Esophagus (tissue), 2 donors: ENCODE measurements around the gene SYTL2. TPM values are rescaled to one million over a fixed set of nuclear protein-coding genes. Genes with fewer than 3 reads are reported as not detected.
A peak's percentile ranks its signal among the peaks of the same experiment; 100 is the strongest.
"Not testable (repeated sequence)": the region's sequence is repeated elsewhere in the genome, so short reads cannot be mapped to it uniquely, and the experiment has no call there.

Experiments
- H3K27ac ChIP-seq, 2 donors: one replicate each; pipeline ENCODE4 v1.5.1; 2013; ENCODE audit warnings: low read depth in 2 of 2, mild to moderate bottlenecking in 2 of 2, inconsistent platforms in 1 of 2, low read length in 1 of 2, moderate library complexity in 1 of 2
- H3K27me3 ChIP-seq, 2 donors: one replicate each; pipeline ENCODE4 v1.6.1; 2013; ENCODE audit warnings: low read length in 2 of 2, control low read depth in 1 of 2, mild to moderate bottlenecking in 1 of 2; ENCODE audit not compliant: insufficient read depth in 2 of 2, control insufficient read depth in 1 of 2
- H3K36me3 ChIP-seq, 2 donors: one replicate each; pipeline ENCODE4 v1.6.1; 2013; ENCODE audit warnings: low read length in 1 of 2; ENCODE audit not compliant: control insufficient read depth in 2 of 2, insufficient read depth in 2 of 2
- H3K4me1 ChIP-seq, 2 donors: one replicate each; pipeline ENCODE4 v1.6.1; 2013; ENCODE audit warnings: low read length in 1 of 2; ENCODE audit not compliant: control insufficient read depth in 2 of 2, insufficient read depth in 2 of 2
- H3K4me3 ChIP-seq, 2 donors: one replicate each; pipeline ENCODE4 v1.5.1; 2013; ENCODE audit warnings: low read length in 2 of 2, mild to moderate bottlenecking in 2 of 2, low read depth in 1 of 2, moderate library complexity in 1 of 2
- H3K9me3 ChIP-seq, 2 donors: one replicate each; pipeline ENCODE4 v1.6.1; 2013; ENCODE audit warnings: mild to moderate bottlenecking in 2 of 2, low read depth in 1 of 2, low read length in 1 of 2, moderate library complexity in 1 of 2; ENCODE audit not compliant: control insufficient read depth in 2 of 2, insufficient read depth in 1 of 2
- WGBS, 2 donors: extraction: QIAGEN DNeasy Blood & Tissue Kit; methylation state at CpG; one replicate each; pipeline ENCODE4 v1.1.7; 2013; 5-methylcytosine and 5-hydroxymethylcytosine counted together
- polyA plus RNA-seq, 2 donors: library from polyadenylated mRNA; stranded (reverse); fragments of 200-250 nt; gene quantifications; one replicate each; pipeline ENCODE4 v1.2.3, GENCODE V29; 2013
- donor health status: healthy with polysubstance abuse.
- donor health status: Bipolar disorder and iron deficiency.

SYTL2 gene
- polyA plus RNA-seq, 2 donors = 3.4 to 5.0 TPM

DNA sequence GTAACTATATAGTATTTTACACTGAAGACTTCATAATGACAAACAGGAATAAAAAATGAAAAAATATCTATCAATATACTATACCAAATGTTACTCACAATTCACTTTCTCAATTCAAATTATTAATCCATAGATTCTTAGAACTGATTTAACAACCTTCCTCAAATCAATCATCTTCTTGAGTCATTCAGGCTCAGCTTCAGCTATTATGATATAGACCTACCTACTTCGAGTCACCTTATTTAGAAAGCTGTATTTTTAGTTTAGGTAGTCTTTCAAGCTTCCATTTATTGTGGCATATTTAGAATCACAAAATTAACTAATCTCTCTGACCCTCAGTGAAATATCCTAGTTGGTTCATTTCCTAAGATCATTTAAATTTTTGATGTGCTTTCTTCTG is 154.2 kb downstream of the SYTL2 start:
- H3K4me1 ChIP-seq = no peaks in the 10 kb centered on the region
- H3K9me3 ChIP-seq = no peaks in the 10 kb centered on the region
- no peaks in the 10 kb centered on the region for H3K27me3 ChIP-seq
- H3K27ac ChIP-seq = no peak overlapping the region
- WGBS, 2 donors = 75 to 84% methylated on average over 1 of the region's 1 CpG
- peaks cover 0 to 2% of the 10 kb centered on the region in 2 donors for H3K36me3 ChIP-seq
- no peak overlapping the region for H3K4me3 ChIP-seq

DNA sequence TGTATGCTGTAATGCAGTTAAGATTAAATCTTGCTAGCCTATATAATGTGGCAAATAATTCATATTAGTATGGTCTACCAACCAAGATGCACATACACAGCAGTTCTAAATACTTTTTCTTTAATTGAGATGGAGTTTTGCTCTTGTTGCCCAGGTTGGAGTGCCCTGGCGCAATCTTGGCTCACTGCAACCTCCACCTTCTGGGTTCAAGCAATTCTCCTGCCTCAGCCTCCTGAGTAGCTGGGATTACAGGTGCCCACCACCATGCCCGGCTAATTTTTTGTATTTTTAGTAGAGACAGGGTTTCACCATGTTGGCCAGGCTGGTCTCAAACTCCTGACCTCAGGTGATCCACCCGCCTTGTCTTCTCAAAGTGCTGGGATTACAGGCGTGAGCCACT is 156.6 kb downstream of the SYTL2 start:
- not testable (repeated sequence) for H3K4me1 ChIP-seq, H3K36me3 ChIP-seq, H3K9me3 ChIP-seq, H3K27me3 ChIP-seq, H3K27ac ChIP-seq, H3K4me3 ChIP-seq
- 95% methylated on average over 4 of the region's 4 CpGs for WGBS, 2 donors

DNA sequence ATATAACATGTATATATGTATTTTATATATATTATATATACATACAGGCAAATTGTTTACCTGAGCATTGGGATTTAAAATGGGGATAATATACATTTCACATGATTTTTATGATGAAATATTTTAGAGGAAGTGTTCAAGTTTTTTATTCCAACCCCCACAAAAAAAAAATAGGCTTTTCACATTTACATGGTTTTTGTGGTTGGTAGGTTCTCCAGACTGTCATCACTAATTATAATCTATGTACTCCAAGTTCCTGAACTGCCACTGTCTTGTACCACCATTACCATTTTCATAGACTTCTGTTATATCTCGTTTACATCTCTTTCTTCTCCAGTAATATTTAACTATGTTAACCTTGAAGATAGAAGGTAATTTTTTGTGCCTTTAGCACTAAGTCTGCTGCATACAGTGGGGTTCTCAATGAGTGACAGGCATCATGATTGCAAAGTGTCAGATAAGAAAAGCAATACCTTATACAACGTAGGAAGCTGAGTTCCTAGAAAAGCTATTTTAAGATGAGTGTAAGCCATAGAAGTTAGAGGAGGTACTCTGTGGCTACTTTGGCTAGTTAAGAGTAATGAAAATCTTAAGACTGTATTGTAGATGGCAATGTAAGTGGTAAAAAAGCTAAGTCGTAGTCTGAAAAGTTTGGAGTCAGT is 158.0 kb downstream of the SYTL2 start:
- Histone ChIP-seq H3K9me3 (no peaks in the 10 kb centered on the region), H3K4me3 (no peak overlapping the region), H3K27me3 (no peaks in the 10 kb centered on the region), H3K4me1 (no peaks in the 10 kb centered on the region), H3K36me3 (peaks cover 0 to 2% of the 10 kb centered on the region in 2 donors), H3K27ac (no peak overlapping the region)
- WGBS, 2 donors = 57 to 61% methylated on average over 3 of the region's 3 CpGs

DNA sequence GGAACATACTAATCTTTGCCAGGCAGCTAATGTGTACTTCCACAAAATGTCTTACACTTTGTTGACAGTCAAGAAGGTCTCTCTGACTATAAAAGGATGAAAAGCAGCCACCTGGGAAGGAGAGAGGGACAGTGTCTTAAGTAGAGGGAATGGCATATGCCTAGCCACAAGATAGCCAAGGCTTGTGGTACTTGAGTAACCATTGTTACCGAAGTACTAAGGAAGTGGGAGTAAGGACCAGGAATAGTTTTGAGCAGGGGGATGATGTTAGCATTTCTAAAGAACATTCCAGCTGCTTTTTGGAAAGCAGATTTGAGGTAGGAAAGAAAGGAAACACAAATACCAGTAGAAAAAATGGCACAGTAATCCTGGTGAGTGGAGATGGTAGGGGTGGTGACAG is 159.8 kb downstream of the SYTL2 start:
- 88 to 96% methylated on average over 1 of the region's 1 CpG for WGBS, 2 donors
- no peak overlapping the region for H3K27ac ChIP-seq
- no peaks in the 10 kb centered on the region for H3K36me3 ChIP-seq
- H3K4me1 ChIP-seq = no peaks in the 10 kb centered on the region
- H3K27me3 ChIP-seq = no peaks in the 10 kb centered on the region
- H3K9me3 ChIP-seq = no peaks in the 10 kb centered on the region
- H3K4me3 ChIP-seq = no peak overlapping the region

DNA sequence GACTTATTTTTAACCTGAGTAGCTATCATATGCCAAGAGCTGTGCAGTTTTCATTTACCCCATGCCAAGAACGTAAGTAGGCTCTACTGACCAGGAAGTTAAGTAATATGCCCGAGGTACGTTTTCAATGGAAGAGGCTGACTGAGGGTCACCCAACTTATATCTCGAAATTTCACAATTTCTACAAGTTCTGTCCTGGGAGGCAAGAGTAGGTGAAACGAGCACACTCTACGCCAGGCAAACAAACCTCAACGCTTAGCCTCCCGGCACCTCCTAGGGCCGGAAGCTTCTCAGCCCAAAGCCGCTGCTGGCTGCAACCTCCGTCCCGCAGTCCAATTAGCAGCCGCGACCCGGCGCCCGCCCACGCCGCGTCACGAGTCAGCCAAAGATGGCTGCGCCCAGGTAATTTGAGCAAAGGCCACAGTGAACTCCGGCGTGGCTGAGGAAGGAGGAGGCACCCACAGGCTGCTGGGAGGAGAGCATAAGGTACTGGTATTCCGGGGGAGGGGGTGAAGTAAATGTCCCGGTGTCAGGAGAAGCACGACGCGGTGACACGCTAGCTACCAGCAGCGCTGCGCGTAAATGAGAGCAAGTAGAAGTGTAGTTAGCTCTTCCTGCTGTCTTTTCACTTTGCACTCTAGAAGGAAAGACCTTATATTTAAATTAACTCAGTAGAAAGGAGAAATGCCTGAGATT is 163.2 kb downstream of the SYTL2 start, which contains the start of gene TMEM126A:
Gene TMEM126A (plus strand): TSS at position 364 of the 696 bp plus-strand sequence. CDS start 2,289 bp downstream, outside the sequence.
- H3K4me3 ChIP-seq = peak within 1 kb of the TSS; percentile 64 to 71
- H3K4me1 ChIP-seq = no peaks in the 10 kb centered on the region
- no peaks in the 10 kb centered on the region for H3K9me3 ChIP-seq
- peaks cover 0 to 4% of the 10 kb centered on the region in 2 donors for H3K27me3 ChIP-seq
- no peaks in the 10 kb centered on the region for H3K36me3 ChIP-seq
- H3K27ac ChIP-seq = peak within 1 kb of the TSS; percentile 70 to 94
- WGBS, 2 donors = 0 to 1% methylated on average over 33 of the region's 33 CpGs

DNA sequence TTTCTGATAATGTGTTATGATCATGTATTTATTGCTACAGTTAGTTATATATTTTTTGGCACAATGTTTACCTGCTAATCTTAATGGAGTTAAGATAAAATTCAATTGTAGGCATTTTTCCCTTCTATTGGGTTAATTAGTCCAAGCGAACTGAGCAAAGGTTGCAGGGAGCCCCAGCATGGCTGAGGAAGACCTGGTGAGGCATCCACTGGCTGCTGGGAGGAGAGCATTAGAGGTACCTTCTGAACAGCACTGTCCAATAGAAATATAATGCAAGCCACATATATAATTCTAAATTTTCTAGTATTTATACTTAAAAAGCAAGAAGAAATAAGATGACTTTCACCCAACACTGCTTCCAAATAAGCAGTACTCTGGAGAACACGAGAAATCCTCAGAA is 163.9 kb downstream of the SYTL2 start:
- 17 to 40% methylated on average over 2 of the region's 2 CpGs for WGBS, 2 donors
- Histone ChIP-seq H3K9me3 (no peaks in the 10 kb centered on the region), H3K36me3 (no peaks in the 10 kb centered on the region)

More for the DNA sequence above, 163.9 kb downstream of the SYTL2 start:
- Histone ChIP-seq H3K27me3 (peaks cover 0 to 4% of the 10 kb centered on the region in 2 donors), H3K4me3 (peak overlapping the region; percentile 64 to 71), H3K27ac (peak overlapping the region in 1 of 2 donors; percentile 46), H3K4me1 (no peaks in the 10 kb centered on the region)

Other genes with a start within 250 kb of the SYTL2 start
- gene DLG2, start 183.8 kb downstream of the SYTL2 start, polyA plus RNA-seq = 1 to 10 TPM; 2.6 to 6.7 TPM
- gene TMEM126B, start 182.5 kb downstream of the SYTL2 start, polyA plus RNA-seq = 10 to 100 TPM; 34.4 to 54.7 TPM
- 10 to 100 TPM; 33.3 to 45.6 TPM for gene TMEM126A, start 163.2 kb downstream of the SYTL2 start, polyA plus RNA-seq
- gene CREBZF, start 146.0 kb downstream of the SYTL2 start, polyA plus RNA-seq = 10 to 100 TPM; 15.5 to 19.0 TPM
- under 1 TPM; 0.08 to 0.14 TPM for gene CCDC89, start 124.9 kb downstream of the SYTL2 start, polyA plus RNA-seq
- not detected for gene CCDC83, start 44.2 kb upstream of the SYTL2 start, polyA plus RNA-seq